HPDE6-E6E7 (cell line): ENCODE measurements around the gene BTBD9.

Source experiments
- DNase-seq: peaks from one replicate; pipeline ENCODE4 v3.0.0; 2011; ENCODE audit warnings: missing footprints; ENCODE audit errors: extremely low spot score

The BTBD9 gene

GRCh38 chr6:38639498-38640215, at the start of gene BTBD9:
Gene BTBD9 (minus strand): TSS chr6:38639929.
- peak; percentile 45 for DNase-seq

DNA sequence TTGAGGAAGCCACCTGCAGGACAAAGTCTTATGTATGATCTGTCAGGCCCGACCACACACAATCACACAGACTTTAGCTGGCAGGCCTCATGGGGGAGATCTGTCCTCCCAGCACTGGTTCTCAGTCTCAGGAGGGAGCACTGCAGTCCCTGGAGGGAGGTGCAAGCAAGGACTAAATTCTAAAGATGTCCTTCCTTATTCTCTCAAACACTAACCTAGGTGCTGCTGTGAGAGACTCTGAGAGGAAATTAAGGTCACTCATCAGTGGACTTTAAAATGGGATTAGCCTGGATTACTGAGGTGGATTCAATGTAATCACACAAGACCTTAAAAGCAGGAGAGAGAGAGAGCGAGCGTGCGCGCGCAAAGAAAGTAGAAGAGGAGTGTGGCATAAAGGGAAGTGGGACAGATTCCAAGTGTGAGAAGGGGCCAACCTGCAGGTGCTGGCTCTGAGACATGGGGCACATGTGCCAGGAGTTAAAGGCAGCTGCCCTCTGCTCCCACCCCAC, 48.9 kb upstream of the BTBD9 start:
- DNase-seq: no peak

GRCh38 chr6:38687549-38687948, 47.8 kb upstream of the BTBD9 start:
- DNase-seq: no peak

DNA sequence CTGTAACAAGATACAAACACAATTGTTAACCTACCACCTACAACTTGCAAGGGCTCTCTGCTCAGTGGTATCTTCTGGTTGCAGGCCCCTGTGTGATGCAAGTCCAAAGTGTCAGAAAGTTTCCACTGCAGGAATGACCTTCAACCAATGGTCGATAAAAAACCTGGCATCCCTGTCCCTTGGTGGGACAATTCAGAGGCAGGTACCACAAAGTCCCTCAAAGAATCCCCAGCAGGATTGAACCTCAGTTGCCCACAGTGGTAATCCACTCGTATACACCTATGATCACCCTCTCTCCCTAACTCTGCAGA, 47.3 kb upstream of the BTBD9 start:
- DNase-seq: no peak

- DNase-seq: no peak
These were observed 46.7 kb upstream of the BTBD9 start for GRCh38 chr6:38686270-38687042.

- DNase-seq: no peak
These were observed 45.2 kb upstream of the BTBD9 start for GRCh38 chr6:38684904-38685303.

- no peak for DNase-seq
These were observed 44.5 kb upstream of the BTBD9 start for GRCh38 chr6:38684237-38684636.

DNA sequence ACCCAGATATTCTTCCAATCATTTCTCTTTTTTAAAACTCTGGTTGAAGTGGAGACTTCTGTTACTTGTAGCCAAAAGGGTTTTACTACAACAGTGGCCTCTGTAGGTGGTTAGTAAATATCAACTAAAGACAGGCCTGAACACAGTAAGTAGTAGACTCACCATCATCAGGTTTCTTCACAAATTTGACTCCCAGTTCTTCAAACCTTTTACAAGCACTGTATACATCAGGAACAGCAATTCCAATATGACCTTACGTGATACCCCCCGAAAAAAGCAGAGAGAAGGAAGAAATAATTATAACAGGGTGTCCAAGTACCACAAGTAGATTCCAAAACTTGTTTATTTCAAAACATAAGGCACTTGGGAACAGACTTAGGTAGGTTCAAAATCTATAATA, 42.1 kb upstream of the BTBD9 start:
- no peak for DNase-seq

GRCh38 chr6:38679668-38680067, 39.9 kb upstream of the BTBD9 start:
- no peak for DNase-seq

DNA sequence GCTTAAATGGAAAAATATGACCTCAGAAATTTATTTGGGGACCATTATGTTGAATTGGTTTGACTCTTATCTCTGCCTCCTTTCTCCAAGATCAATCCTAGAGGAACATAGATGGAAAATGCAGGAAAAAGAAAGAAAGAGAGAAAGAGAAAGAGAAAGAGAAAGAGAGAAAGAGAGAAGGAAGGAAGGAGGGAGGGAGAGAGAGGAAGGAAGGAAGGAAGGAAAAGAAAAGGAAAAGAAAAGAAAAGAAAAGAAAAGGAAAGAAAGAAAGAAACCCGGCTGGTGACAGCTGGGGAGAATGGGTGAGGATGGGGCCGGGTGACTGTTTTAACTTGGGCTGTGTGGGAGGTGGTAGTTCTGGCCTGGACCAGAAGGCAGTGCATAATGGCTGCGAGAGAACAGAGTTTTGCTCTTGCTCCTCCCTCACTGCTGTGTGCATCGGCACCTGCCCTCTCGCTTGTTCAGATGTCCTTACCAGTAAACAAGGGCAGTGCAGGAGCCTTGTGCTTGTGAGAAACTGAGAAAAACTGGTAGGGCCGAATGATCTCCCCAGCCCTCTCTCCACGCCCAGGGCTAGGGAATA, 38.5 kb upstream of the BTBD9 start:
- no peak for DNase-seq

DNA sequence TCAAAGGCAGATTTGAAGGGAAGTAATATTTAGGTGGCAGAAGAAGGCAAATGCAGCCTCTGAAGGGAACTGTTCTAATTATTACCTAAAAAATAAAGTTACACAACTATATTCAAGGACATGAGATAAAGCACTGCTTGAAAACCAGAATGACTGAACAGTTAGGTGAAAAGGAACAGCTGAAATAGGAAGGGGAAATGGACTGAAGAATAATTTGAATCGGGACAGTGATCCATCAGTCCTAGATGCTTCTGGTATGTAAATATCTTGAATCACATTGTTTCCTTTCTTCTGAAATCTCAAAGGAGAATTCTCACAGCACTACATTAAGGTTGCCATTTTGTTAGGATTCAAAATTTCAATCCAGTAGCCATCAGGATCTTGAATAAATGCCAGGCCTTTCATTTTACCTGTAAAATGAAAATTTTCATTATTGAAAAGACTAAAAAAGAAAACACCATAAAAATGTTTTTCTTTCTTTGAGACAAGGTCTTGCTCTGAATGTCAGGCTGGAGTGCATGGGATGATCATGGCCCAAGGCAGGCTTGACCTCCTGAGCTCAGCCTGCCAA, 37.3 kb upstream of the BTBD9 start:
- no peak for DNase-seq

- no peak for DNase-seq
These were observed 36.7 kb upstream of the BTBD9 start for GRCh38 chr6:38676236-38676973.

DNA sequence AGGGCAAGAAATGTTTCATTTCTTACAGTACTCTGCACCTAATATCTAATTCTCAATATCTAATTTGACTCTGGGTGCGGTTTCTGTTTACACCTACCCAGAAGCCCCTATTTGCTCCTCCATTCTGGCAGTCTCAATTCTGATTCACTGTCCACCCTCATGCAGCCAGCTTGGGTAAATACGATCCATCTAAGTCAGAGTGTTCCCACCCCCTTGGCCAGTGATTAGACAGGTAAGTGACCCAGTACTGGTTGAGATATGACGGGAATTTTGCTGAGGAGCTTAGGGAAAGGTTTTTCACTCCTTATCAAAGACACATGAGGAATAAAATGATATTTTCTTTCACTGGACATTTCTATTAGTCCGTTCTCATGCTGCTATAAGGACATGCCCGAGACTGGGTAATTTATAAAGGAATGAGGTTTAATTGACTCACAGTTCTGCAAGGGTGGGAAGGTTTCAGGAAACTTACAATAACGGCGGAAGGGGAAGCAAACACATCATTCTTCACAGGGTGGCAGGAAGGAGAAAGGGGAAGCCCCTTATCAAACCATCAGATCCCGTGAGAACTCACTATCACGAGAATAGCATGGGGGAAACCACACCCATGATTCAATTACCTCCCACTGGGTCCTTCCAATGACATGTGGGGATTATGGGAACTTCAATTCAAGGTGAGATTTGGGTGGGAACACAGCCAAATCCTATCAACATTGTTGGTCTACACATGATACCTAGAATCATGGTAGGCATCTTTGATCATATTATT, 33.9 kb upstream of the BTBD9 start:
- no peak for DNase-seq

DNA sequence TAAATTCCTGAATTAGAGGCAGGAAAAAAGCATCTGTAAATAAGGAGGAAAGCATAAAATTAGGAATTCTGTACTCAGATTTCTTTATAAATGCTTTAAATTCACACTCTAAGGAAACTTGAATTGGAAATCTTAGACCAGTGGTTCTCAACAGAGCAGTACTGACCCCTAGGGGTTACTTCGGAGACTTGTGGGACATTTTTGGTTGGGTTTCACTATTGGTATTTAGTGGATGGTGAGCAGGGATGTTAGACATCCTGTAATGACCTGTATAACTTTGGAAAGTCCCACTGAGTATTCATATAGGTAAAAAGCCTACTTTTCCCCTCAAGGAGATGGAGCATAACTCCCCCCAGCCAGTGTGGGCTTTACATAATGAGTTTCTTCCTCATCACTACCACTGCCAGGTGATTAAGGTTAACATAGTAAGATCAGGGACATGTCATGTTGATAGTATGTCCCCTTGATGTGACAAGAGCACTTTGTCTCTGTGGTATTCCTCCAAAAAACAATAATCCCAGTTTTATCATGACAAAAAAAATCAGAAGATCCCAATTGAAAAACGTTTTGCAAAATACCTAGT, 32.2 kb upstream of the BTBD9 start:
- DNase-seq: peak; percentile 51

- DNase-seq: no peak
These were observed 18.9 kb upstream of the BTBD9 start for GRCh38 chr6:38658418-38659167.

DNA sequence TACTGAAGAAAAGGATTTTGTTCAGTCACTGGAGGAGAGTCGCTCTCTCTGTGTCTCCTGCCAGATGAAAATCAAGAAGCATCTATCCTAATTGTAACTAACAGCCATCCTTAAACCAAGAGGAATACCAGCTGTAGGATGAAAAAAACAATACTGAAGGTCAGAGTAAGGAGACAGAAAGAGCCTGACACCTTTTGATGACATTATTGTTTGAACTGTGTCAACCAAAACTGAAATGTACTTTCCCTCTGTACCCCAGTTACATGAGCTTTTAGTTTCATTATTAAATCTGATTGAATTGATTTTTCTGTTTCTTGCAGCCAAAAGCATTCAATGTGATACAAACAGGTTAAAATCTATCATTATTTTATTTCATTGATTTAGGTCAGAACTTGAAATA, 17.2 kb upstream of the BTBD9 start:
- no peak for DNase-seq

GRCh38 chr6:38654263-38654662, 14.5 kb upstream of the BTBD9 start:
- DNase-seq: no peak

GRCh38 chr6:38651121-38651784, 11.5 kb upstream of the BTBD9 start:
- no peak for DNase-seq

- no peak for DNase-seq
These were observed 10.6 kb upstream of the BTBD9 start for GRCh38 chr6:38650207-38650752.
